PC-3 (cell line): ENCODE results near the gene GPC6. TPM values are rescaled to one million over a fixed set of nuclear protein-coding genes. Genes with fewer than 3 reads are reported as not detected.

Experiments used
- ATAC-seq: fragments of 200-7000 bp; cut with Tn5 transposase; 2 replicates; pipeline ENCODE4 v1.9.1; 2020; ENCODE audit warnings: mild to moderate bottlenecking, moderate library complexity
- BruUV-seq: library from RNA; stranded (reverse); fragments of 400-500 nt; replicated peaks from 2 replicates; lab custom pipeline; 2021; lab: Mats Ljungman, UMichigan
- CTCF ChIA-PET: fragments of 300-600 bp; sonication (Branson Sonifier 250); formaldehyde crosslinking; loops from one replicate; lab custom pipeline; 2022; ENCODE audit warnings: antibody characterized with exemption; lab: Charles Lee
- POLR2A ChIA-PET: fragments of 300-600 bp; sonication (Branson Sonifier 250); formaldehyde crosslinking; loops from one replicate; lab custom pipeline; 2022; ENCODE audit warnings: antibody characterized with exemption; ENCODE audit not compliant: unreplicated experiment; lab: Charles Lee
- DNase-seq: peaks from one replicate; pipeline ENCODE4 v3.0.0-alpha.2; 2015
- H2AFZ ChIP-seq: fragments of 300-600 bp; sonication (generic); 2 replicates; pipeline ENCODE4 v1.6.0; 2016; ENCODE audit warnings: antibody characterized with exemption, low read length
- H3F3A ChIP-seq: fragments of 300-600 bp; sonication (generic); one replicate; pipeline ENCODE4 v1.6.0; 2017; ENCODE audit warnings: antibody characterized with exemption, low read length, control low read depth, mild to moderate bottlenecking; ENCODE audit not compliant: unreplicated experiment
- H3K27ac ChIP-seq: fragments of 300-600 bp; sonication (generic); 2 replicates; pipeline ENCODE4 v1.5.1; 2016; ENCODE audit warnings: mild to moderate bottlenecking, low read length
- H3K27me3 ChIP-seq: fragments of 300-600 bp; sonication (generic); 2 replicates; pipeline ENCODE4 v1.6.1; 2016; ENCODE audit warnings: low read length, mixed read lengths
- H3K36me3 ChIP-seq: fragments of 300-600 bp; sonication (generic); 2 replicates; pipeline ENCODE4 v1.6.1; 2016; ENCODE audit warnings: low read depth, mixed run types, low read length, mixed read lengths
- H3K4me1 ChIP-seq: fragments of 300-600 bp; sonication (generic); 2 replicates; pipeline ENCODE4 v1.5.1; 2016; ENCODE audit warnings: low read length; ENCODE audit not compliant: insufficient read depth
- H3K4me2 ChIP-seq: fragments of 300-600 bp; sonication (generic); 2 replicates; pipeline ENCODE4 v1.6.0; 2016; ENCODE audit warnings: low read length
- H3K4me3 ChIP-seq: fragments of 300-600 bp; sonication (generic); 2 replicates; pipeline ENCODE4 v1.5.1; 2016; ENCODE audit warnings: mild to moderate bottlenecking, low read length, mixed read lengths
- H3K79me2 ChIP-seq: fragments of 300-600 bp; sonication (generic); 2 replicates; pipeline ENCODE4 v1.6.1; 2017; ENCODE audit warnings: low read length, mixed read lengths
- H3K9ac ChIP-seq: fragments of 300-600 bp; sonication (generic); 2 replicates; pipeline ENCODE4 v1.6.0; 2016; ENCODE audit warnings: mild to moderate bottlenecking, low read length
- H3K9me2 ChIP-seq: fragments of 300-600 bp; sonication (generic); replicated peaks from 2 replicates; pipeline ENCODE4 v1.6.1; 2016; ENCODE audit warnings: mixed run types, low read length, mixed read lengths
- H3K9me3 ChIP-seq: fragments of 300-600 bp; sonication (generic); 2 replicates; pipeline ENCODE4 v1.6.1; 2016; ENCODE audit warnings: low read length, mixed read lengths
- H4K20me1 ChIP-seq: fragments of 300-600 bp; sonication (generic); 2 replicates; pipeline ENCODE4 v1.6.1; 2016; ENCODE audit warnings: low read length, mixed read lengths
- CTCF ChIP-seq: fragments of 300-600 bp; sonication (generic); conservative IDR thresholded peaks from 2 replicates; pipeline ENCODE4 v1.5.1; 2017; ENCODE audit warnings: antibody characterized with exemption, low read depth, mild to moderate bottlenecking, low read length
- EZH2 ChIP-seq: fragments of 300-600 bp; sonication (generic); IDR thresholded peaks from one replicate; pipeline ENCODE4 v1.6.1; 2017; ENCODE audit warnings: antibody characterized with exemption, mild to moderate bottlenecking, low read length; ENCODE audit not compliant: unreplicated experiment
- EZH2phosphoT487 ChIP-seq: fragments of 300-600 bp; sonication (generic); IDR thresholded peaks from 2 replicates; pipeline ENCODE4 v1.6.1; 2018; ENCODE audit warnings: mild to moderate bottlenecking, antibody characterized with exemption, low read length, borderline replicate concordance
- intact Hi-C: fragments of 100-400 bp; cut with micrococcal nuclease; formaldehyde crosslinking; loops from 2 replicates; pipeline ENCODE4 v1.9.0; 2023
- total RNA-seq: library from RNA; depleted of rRNA; stranded (reverse); fragments of >200 nt; gene quantifications from 2 replicates; pipeline ENCODE4 v1.2.3, GENCODE V29; 2014

Gene GPC6
- total RNA-seq, 1 experiment from 2014 or later = 3.5 TPM

GRCh38 chr13:94427313-94427953, 1200.8 kb downstream of the GPC6 start:
- H3K27me3 ChIP-seq = no peaks in the 10 kb centered on the region
- no peak overlapping the region for H3K4me3 ChIP-seq
- no peaks in the 10 kb centered on the region for H3K9me3 ChIP-seq
- ATAC-seq = no peak
- no peaks in the 10 kb centered on the region for H3K4me1 ChIP-seq
- H3K9me2 ChIP-seq = no peaks in the 10 kb centered on the region
- H3F3A ChIP-seq = no peaks in the 10 kb centered on the region
- CTCF ChIA-PET = no interaction called here
- no peaks in the 10 kb centered on the region for H4K20me1 ChIP-seq
- H3K9ac ChIP-seq = no peak overlapping the region
- no peak overlapping the region for H2AFZ ChIP-seq
- no peak overlapping the region for H3K4me2 ChIP-seq
- BruUV-seq = no TSS peak
- POLR2A ChIA-PET = no interaction called here
- TF ChIP-seq CTCF = no peak
- no peak for TF ChIP-seq EZH2phosphoT487
- no peak for TF ChIP-seq EZH2
- no peak overlapping the region for H3K27ac ChIP-seq
- H3K36me3 ChIP-seq = no peaks in the 10 kb centered on the region
- H3K79me2 ChIP-seq = no peaks in the 10 kb centered on the region
- intact Hi-C loops = no loop called here
- DNase-seq = no peak

DNA sequence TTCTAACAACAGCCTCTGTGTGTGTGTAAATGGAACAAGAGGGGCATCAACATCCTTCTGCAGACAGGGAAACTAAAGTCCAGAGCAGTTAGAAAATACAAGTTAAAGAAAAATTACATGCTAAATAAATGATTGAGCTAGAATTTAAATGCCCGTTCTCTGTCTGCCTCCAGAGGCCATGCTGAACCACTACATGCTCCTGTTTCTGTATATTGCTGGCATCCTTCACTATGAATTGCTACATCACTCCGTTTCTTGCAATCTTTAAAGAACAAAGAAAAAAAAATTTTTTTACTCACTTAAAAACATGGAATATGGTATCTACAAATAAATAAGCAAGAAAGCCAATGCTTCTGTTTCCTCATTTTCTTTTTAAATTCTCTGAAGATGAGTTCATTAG, 1205.0 kb downstream of the GPC6 start:
- Histone ChIP-seq H3K9me2 (no peaks in the 10 kb centered on the region), H3K4me1 (no peaks in the 10 kb centered on the region), H3K4me3 (no peak overlapping the region), H3K27ac (no peak overlapping the region), H3K36me3 (no peaks in the 10 kb centered on the region), H3K9me3 (no peaks in the 10 kb centered on the region), H3K27me3 (no peaks in the 10 kb centered on the region), H4K20me1 (no peaks in the 10 kb centered on the region), H3K79me2 (no peaks in the 10 kb centered on the region), H3K4me2 (no peak overlapping the region), H3K9ac (no peak overlapping the region), H2AFZ (no peak overlapping the region), H3F3A (no peaks in the 10 kb centered on the region)
- TF ChIP-seq CTCF = peak; percentile 41; the same call in 1 of the 2 replicates
- TF ChIP-seq EZH2 = no peak
- no TSS peak for BruUV-seq
- ATAC-seq (no peak), DNase-seq (no peak)
- ChIA-PET CTCF (interaction anchor here (0.6 kb wide), 2 partner anchors 174 to 196 kb away, joined by 4 read pairs; no protein-coding TSS in a partner anchor), POLR2A (no interaction called here)
- intact Hi-C loops = loop anchor here (2.0 kb wide), 1 partner anchor 29 kb away; no protein-coding TSS in a partner anchor

DNA sequence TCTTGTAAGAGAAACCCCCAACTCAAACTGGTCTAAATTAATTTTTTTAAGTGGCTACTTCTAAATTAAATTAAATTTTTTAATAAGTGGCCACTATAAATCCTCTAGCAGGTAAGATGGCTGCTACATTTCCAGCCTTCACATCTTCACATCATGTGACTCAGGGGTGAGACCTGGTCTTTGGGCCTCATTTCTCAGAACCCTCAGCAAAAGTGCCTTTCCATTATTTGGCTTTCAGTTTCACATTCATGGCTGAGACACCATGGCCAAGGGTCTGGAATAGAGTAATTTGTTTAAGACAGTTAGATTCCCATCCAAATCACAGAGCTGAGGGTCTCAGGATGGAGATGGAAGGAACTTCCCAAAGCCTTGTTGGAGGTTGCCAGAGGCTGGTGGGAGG, 1205.4 kb downstream of the GPC6 start:
- no peak for ATAC-seq
- no peaks in the 10 kb centered on the region for H3F3A ChIP-seq
- no peak overlapping the region for H3K4me3 ChIP-seq
- CTCF ChIA-PET = interaction anchor here (0.6 kb wide), 2 partner anchors 174 to 195 kb away, joined by 4 read pairs; no protein-coding TSS in a partner anchor
- no peak overlapping the region for H2AFZ ChIP-seq
- H3K9ac ChIP-seq = no peak overlapping the region
- H3K9me2 ChIP-seq = no peaks in the 10 kb centered on the region
- POLR2A ChIA-PET = no interaction called here
- H4K20me1 ChIP-seq = no peaks in the 10 kb centered on the region
- H3K27me3 ChIP-seq = no peaks in the 10 kb centered on the region
- TF ChIP-seq EZH2 = no peak
- no peak for TF ChIP-seq CTCF
- TF ChIP-seq EZH2phosphoT487 = no peak
- no peaks in the 10 kb centered on the region for H3K9me3 ChIP-seq
- intact Hi-C loops = loop anchor here (2.0 kb wide), 1 partner anchor 29 kb away; no protein-coding TSS in a partner anchor
- H3K27ac ChIP-seq = no peak overlapping the region
- H3K36me3 ChIP-seq = no peaks in the 10 kb centered on the region
- no TSS peak for BruUV-seq
- H3K4me1 ChIP-seq = no peaks in the 10 kb centered on the region
- DNase-seq = no peak
- H3K4me2 ChIP-seq = no peak overlapping the region
- no peaks in the 10 kb centered on the region for H3K79me2 ChIP-seq
